Nucleus accumbens (tissue), 56 donors: ENCODE results near the gene MKRN2.
"Not testable (repeated sequence)": the region's sequence is repeated elsewhere in the genome, so short reads cannot be mapped to it uniquely, and the experiment has no call there.

Source experiments
- DNase-seq, 56 donors: peaks; one replicate each; lab custom pipeline; 2025; lab: John Stamatoyannopoulos, UW

The MKRN2 gene

GRCh38 chr3:12556690-12557472 is at the start of gene MKRN2:
Gene MKRN2, plus strand, starts transcription at chr3:12557087. Its CDS starts 64 bp downstream, at chr3:12557151.
- DNase-seq: peak; percentile 47 to 93 (median 83)

- no peak for DNase-seq
These were observed 49.2 kb upstream of the MKRN2 start for GRCh38 chr3:12507591-12508281.

- peak in 20 of 56 donors; percentile 2 to 65 (median 38) for DNase-seq
These were observed 48.6 kb upstream of the MKRN2 start for GRCh38 chr3:12508291-12508700.

- DNase-seq: no peak
These were observed 47.4 kb upstream of the MKRN2 start for GRCh38 chr3:12509466-12509865.

- no peak for DNase-seq
These were observed 44.3 kb upstream of the MKRN2 start for GRCh38 chr3:12512534-12513118.

- no peak for DNase-seq
These were observed 43.0 kb upstream of the MKRN2 start for GRCh38 chr3:12513694-12514446.

- DNase-seq: no peak
These were observed 41.3 kb upstream of the MKRN2 start for GRCh38 chr3:12515631-12516030.

GRCh38 chr3:12516873-12517272 is 40.0 kb upstream of the MKRN2 start:
- no peak for DNase-seq

- no peak for DNase-seq
These were observed 38.4 kb upstream of the MKRN2 start for GRCh38 chr3:12518261-12519028.

- no peak for DNase-seq
These were observed 35.9 kb upstream of the MKRN2 start for GRCh38 chr3:12521010-12521409.

- DNase-seq: no peak
These were observed 34.2 kb upstream of the MKRN2 start for GRCh38 chr3:12522721-12523120.

GRCh38 chr3:12527757-12528143 is 29.1 kb upstream of the MKRN2 start:
- DNase-seq: no peak

GRCh38 chr3:12532182-12532581 is 24.7 kb upstream of the MKRN2 start:
- peak in 5 of 56 donors; percentile 6 to 57 (median 18) for DNase-seq

GRCh38 chr3:12536423-12536822 is 20.5 kb upstream of the MKRN2 start:
- DNase-seq: no peak

GRCh38 chr3:12541625-12542024 is 15.3 kb upstream of the MKRN2 start:
- DNase-seq: peak in 1 of 56 donors; percentile 18

GRCh38 chr3:12543497-12543896 is 13.4 kb upstream of the MKRN2 start:
- not testable (repeated sequence) for DNase-seq

- DNase-seq: no peak
These were observed 12.0 kb upstream of the MKRN2 start for GRCh38 chr3:12544652-12545472.

- no peak for DNase-seq
These were observed 11.5 kb upstream of the MKRN2 start, which contains the start of gene MKRN2OS for GRCh38 chr3:12545473-12545791. Gene MKRN2OS, minus strand, starts transcription at chr3:12545499. Its CDS starts 35 bp downstream, at chr3:12545464.
